Retina (tissue), 1 donor: ENCODE results near the gene NFE2L2.
"Not testable (repeated sequence)": the region's sequence is repeated elsewhere in the genome, so short reads cannot be mapped to it uniquely, and the experiment has no call there.

Experiments
- DNase-seq: peaks from one replicate; pipeline ENCODE4 v3.0.0-alpha.2; 2016

Gene NFE2L2

GRCh38 chr2:177232098-177232704 is 32.3 kb downstream of the NFE2L2 start:
- no peak for DNase-seq

DNA sequence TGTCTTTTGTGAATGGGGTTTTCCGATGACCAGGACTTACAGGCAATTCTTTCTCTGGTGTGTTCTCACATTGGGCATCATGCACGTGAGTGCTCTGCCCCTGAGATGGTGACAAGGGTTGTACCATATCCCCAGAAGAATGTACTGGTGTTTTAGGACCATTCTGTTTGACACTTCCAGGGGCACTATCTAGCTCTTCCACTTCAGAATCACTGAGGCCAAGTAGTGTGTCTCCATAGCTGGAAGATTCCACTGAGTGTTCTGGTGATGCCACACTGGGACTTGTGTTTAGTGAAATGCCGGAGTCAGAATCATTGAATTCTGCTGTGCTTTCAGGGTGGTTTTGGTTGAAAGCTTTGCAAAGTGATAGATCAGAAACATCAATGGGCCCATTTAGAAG is 33.3 kb downstream of the NFE2L2 start:
- no peak for DNase-seq

DNA sequence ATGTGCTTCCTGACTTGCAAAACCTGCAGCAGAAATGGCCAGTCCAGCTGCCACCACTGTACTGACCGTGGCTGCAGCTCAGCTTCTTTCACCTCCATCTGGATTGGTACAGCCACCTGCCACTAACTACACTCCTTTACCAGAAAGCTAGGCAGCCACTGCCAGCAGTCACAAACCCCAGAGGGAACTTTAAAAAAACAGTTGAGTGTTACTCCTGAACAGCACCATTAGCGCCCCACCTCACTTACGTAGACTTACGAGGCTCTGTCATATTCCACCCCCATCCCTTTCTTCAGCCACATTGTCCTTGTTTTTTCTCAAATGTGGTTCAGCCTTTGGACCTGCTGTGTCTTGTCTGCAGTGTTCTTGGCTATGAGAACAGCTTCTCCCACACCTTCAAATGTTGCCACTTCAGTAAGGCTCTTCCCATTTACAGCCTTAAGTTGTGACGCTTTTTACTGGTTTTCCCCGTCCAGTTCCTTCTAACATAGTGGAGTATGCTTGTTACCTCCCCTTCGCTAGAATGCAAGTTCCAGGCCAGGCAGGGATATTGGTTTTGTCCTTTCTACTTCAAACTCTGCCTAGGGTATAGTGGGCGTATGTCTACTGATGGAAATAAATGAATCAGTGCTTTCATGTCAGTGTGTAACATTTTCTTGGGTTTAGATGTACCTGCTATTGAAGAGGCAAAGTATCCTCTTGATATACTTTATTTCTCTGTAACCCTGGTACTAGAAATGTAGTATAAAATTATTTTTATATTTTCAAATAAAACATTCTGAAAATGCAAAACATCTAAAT is 34.9 kb downstream of the NFE2L2 start:
- no peak for DNase-seq

DNA sequence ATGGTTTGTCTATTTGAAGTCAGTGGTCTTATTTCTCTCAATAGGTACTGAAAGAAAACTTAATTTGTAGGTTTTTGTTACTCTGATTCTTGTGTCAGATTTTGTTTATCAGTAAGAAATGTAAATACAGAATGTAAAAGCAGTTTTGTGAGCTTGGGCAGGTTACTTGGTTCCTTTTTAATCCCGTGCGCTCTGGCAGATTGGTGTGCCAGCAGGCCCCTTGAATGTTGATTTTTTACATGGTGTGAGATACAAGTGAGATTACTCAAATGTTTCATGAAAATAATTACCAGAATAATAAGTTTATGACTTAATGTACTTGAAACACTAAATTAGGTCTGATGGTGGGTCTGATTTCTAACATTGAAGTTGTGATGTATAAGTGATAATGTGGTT is 38.6 kb downstream of the NFE2L2 start:
- no peak for DNase-seq

DNA sequence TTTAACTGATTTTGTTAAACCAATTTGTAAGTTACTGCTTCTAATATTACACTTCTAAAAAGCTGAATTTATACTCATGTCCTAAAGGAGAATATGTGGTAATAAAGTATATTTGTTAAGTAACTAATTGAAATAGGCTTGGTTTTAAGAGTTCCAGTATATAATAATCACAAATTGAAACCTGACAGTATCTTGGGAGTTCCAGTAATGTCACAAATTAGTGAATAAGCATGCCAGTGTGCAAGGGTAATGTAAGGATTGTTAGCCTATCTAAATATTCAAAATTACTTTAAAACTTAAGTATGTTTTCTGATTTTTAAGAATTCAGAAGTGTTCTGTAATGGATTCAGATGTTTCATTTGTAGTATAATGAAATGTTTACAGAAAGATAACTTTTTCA is 41.1 kb downstream of the NFE2L2 start:
- DNase-seq, result not testable (repeated sequence)

GRCh38 chr2:177221970-177222369 is 42.6 kb downstream of the NFE2L2 start:
- DNase-seq, result no peak

GRCh38 chr2:177221534-177221933 is 43.0 kb downstream of the NFE2L2 start:
- DNase-seq, result no peak

DNA sequence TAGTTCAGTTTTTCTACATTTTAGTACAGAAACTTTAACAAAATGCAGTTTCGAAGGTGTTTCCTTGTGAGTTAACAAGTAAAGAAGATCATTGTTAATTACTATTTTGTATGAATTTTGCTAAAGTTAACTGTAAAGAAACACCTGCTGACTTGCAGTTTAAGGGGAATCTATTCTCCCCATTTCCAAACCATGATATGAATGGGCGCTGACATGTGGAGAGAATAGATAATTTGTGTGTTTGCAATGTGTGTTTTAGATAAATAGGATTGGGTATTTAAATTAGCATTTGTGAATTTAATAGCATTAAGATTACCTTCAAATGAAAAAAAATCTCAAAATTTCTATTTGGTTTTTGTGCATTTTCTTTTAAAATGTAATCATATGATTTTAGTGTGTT is 44.7 kb downstream of the NFE2L2 start:
- DNase-seq, result not testable (repeated sequence)

DNA sequence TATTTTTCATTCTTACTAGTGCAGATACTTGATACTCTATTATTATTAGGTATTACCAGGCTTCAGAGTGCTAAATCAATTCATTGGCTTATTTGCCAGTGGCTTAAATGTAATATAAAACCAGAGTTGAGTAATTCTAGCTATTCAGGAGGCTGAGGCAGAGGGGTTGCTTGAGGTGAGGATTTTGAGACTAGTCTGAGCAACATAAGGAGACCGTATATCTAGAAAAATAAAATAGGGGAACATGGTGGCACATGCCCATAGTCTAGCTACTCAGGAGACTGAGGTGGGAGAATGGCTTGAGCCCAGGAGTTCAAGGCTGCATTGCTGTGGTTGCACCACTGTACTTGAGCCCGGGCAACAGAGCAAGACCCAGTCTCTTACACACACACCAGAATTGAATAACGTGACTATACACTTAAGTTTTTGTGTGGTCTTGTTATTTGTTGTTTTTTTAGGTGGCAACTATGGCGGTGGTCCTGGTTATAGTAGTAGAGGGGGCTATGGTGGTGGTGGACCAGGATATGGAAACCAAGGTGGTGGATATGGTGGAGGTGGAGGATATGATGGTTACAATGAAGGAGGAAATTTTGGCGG is 47.2 kb downstream of the NFE2L2 start:
- no peak for DNase-seq

GRCh38 chr2:177212891-177213856 is 51.4 kb downstream of the NFE2L2 start:
- peak; percentile 93 for DNase-seq

GRCh38 chr2:177212106-177212890 is 52.2 kb downstream of the NFE2L2 start, which contains the start of gene HNRNPA3:
Gene HNRNPA3, plus strand, starts transcription at chr2:177212794. Its CDS starts 6 bp downstream, at chr2:177212800.
- peak; percentile 100 for DNase-seq

DNA sequence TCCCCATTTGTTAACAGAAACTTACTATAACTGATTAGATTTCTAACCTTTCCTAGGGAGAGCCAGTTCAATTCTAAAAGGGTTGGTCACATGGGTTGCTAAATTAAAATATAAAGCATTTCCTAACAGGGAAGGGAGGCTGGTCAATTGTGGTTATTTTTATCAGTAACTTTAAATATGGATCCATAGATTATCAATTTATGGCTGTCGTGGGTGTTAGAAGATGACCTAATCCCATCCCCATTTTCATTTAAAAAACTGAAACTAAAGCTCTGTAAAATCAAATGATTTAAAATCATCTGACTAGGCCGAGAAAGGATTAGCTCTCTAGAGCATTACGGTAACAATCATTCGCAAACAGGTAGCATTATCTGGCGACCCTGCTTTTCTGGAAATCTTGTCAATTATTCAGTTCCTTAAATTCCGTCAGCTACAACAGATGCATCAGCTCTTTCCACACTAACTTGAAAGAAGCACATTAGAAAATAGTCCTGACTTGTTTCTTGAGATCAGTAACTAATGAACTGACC is 52.9 kb downstream of the NFE2L2 start:
- no peak for DNase-seq

- DNase-seq, result no peak
These were observed 53.4 kb downstream of the NFE2L2 start for GRCh38 chr2:177211169-177211568.

GRCh38 chr2:177207101-177207500 is 57.4 kb downstream of the NFE2L2 start:
- no peak for DNase-seq

- no peak for DNase-seq
These were observed 60.1 kb downstream of the NFE2L2 start for GRCh38 chr2:177204417-177204816.

GRCh38 chr2:177201919-177202346 is 62.6 kb downstream of the NFE2L2 start:
- DNase-seq, result peak; percentile 28

DNA sequence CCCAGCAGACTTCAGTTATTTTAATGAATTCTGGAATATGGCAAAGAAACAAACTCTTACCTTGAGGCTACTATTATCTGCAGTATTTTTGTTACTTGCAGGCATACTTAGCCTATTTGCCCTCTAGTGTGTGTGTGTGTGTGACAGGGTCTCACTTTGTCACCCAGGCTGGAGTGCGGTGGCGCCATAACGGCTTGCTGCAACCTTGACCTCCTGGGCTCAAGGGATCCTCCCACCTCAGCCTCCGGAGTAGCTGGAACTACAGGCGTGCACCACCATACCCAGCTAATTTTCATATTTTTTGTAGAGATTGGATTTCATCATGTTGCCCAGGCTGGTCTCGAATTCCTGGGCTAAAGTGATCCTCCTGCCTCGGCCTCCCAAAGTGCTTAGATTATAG is 64.1 kb downstream of the NFE2L2 start:
- not testable (repeated sequence) for DNase-seq

DNA sequence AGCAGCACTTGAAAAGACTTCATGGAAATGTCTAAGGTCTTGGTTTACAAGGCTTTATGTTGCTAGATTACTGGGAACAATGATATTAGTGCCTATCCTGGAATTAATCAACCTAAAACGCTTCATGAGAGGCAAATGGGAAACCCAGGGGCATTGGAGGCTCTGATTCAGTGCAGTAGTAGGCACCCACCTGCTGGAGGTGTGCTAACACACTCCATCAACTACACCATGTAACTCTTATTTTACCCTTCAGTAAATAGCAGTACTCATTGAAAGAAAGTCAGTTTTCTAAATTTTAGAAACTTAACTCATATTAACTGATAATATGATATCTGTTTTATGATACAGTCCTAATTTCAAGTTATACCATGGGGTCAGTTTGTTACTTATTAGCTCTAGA is 69.3 kb downstream of the NFE2L2 start:
- DNase-seq, result no peak

- DNase-seq, result no peak
These were observed 71.3 kb downstream of the NFE2L2 start for GRCh38 chr2:177193240-177193639.

- no peak for DNase-seq
These were observed 71.7 kb downstream of the NFE2L2 start for GRCh38 chr2:177192788-177193187.

DNA sequence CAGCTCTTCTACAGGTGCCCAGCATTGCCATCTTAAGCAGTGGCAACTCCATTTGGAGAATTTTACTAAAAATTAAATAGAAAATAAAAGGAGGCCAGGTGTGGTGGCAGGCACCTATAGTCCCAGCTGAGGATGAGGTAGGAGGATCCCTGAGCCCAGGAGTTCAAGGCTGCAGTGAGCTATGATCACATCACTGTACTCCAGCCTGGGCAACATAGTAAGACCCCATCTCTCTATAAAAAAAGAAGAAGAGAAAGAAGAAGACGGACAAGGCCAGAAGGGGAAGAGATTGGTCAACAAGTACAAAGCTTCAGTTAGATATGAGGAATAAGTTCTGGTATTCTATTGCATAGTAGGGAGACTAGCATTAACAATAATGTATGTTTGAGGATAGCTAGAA is 73.6 kb downstream of the NFE2L2 start:
- no peak for DNase-seq
